T-cell (primary cell): Measurements from ENCODE around the gene FOXF1. TPM values are rescaled to one million over a fixed set of nuclear protein-coding genes. Genes with fewer than 3 reads are reported as not detected.

Source experiments
- ATAC-seq, 4 experiments: fragments of 200-7000 bp in 3 of 4; fragments of 150-1000 bp in 1 of 4; cut with Tn5 transposase; replicated peaks in 1 of 4; 1 replicate in 3 of 4; 2 replicates in 1 of 4; pipeline ENCODE4 v1.10.0; 2021; ENCODE audit warnings: moderate library complexity in 3 of 4, mild to moderate bottlenecking in 2 of 4, moderate number of reproducible peaks in 1 of 4
- CTCF ChIA-PET, 2 donors: fragments of 300-600 bp; sonication (Branson Sonifier 250); formaldehyde crosslinking; loops; one replicate each; lab custom pipeline; 2022; ENCODE audit warnings: antibody characterized with exemption in 2 of 2; lab: Charles Lee
- POLR2A ChIA-PET, 2 donors: fragments of 300-600 bp; sonication (Branson Sonifier 250); formaldehyde crosslinking; loops; one replicate each; lab custom pipeline; 2022; ENCODE audit warnings: antibody characterized with exemption in 2 of 2; lab: Charles Lee
- DNase-seq, 35 experiments: peaks; one replicate each; pipeline versions ENCODE4 v3.0.0 to v3.0.0-alpha.2; 2013 to 2023
- H3K27ac ChIP-seq: one replicate; pipeline ENCODE4 v1.5.1; 2013; ENCODE audit warnings: low read length
- H3K27me3 ChIP-seq, 2 experiments: replicated peaks in 1 of 2; 1 replicate in 1 of 2; 2 replicates in 1 of 2; pipeline versions ENCODE4 v1.6.1 to v1.7.0; 2013; ENCODE audit warnings: low read length in 1 of 2, mixed read lengths in 1 of 2; ENCODE audit not compliant: control insufficient read depth in 2 of 2, insufficient read depth in 2 of 2; ENCODE audit errors: extremely low read depth in 1 of 2
- H3K36me3 ChIP-seq, 2 donors: 1 replicate in 1 of 2; 2 replicates in 1 of 2; pipeline versions ENCODE4 v1.6.1 to v1.7.0; 2013; ENCODE audit warnings: low read length in 1 of 2; ENCODE audit not compliant: control insufficient read depth in 2 of 2, insufficient read depth in 1 of 2; ENCODE audit errors: extremely low read depth in 1 of 2
- H3K4me1 ChIP-seq, 2 experiments: 1 replicate in 1 of 2; 2 replicates in 1 of 2; pipeline versions ENCODE4 v1.6.1 to v1.7.0; 2013; ENCODE audit warnings: low read length in 2 of 2, mixed read lengths in 1 of 2; ENCODE audit not compliant: insufficient read depth in 2 of 2, control insufficient read depth in 1 of 2; ENCODE audit errors: extremely low read depth in 1 of 2
- H3K4me3 ChIP-seq, 2 donors: 1 replicate in 1 of 2; 2 replicates in 1 of 2; pipeline versions ENCODE4 v1.5.1 to v1.7.0; 2013; ENCODE audit warnings: mild to moderate bottlenecking in 2 of 2, low read length in 1 of 2, moderate library complexity in 1 of 2; ENCODE audit not compliant: control insufficient read depth in 1 of 2; ENCODE audit errors: extremely low read depth in 1 of 2
- H3K9me3 ChIP-seq: 2 replicates; pipeline ENCODE4 v1.7.0; 2013
- H3K27ac Mint-ChIP-seq, 2 donors: one replicate each; pipeline ENCODE4 v1.8.0; 2020 to 2021; ENCODE audit warnings: mild to moderate bottlenecking in 2 of 2, mixed read lengths in 2 of 2
- H3K27me3 Mint-ChIP-seq, 2 donors: one replicate each; pipeline ENCODE4 v1.8.0; 2021 to 2022; ENCODE audit warnings: mixed read lengths in 2 of 2
- H3K36me3 Mint-ChIP-seq: one replicate; pipeline ENCODE4 v1.8.0; 2021; ENCODE audit warnings: mixed read lengths
- H3K4me1 Mint-ChIP-seq, 3 donors: one replicate each; pipeline ENCODE4 v1.8.0; 2020 to 2022; ENCODE audit warnings: mixed read lengths in 3 of 3, mild to moderate bottlenecking in 1 of 3
- H3K4me3 Mint-ChIP-seq, 3 donors: one replicate each; pipeline ENCODE4 v1.8.0; 2020 to 2022; ENCODE audit warnings: mild to moderate bottlenecking in 3 of 3, mixed read lengths in 3 of 3, moderate library complexity in 3 of 3
- H3K9me3 Mint-ChIP-seq, 3 donors: one replicate each; pipeline ENCODE4 v1.8.0; 2020 to 2022; ENCODE audit warnings: mixed read lengths in 3 of 3
- WGBS: methylation state at CpG from one replicate; pipeline ENCODE4 v1.1.5; 2013; ENCODE audit warnings: missing lambda C conversion rate; ENCODE audit not compliant: insufficient coverage; 5-methylcytosine and 5-hydroxymethylcytosine counted together
- total RNA-seq, 35 experiments: library from RNA in 6 of 35; stranded (reverse) in 6 of 35; fragments of 120-200 nt in 1 of 35; gene quantifications; one replicate each; pipeline versions ENCODE4 v1.2.1 to v1.2.4 and lab custom pipeline; 2013 to 2026

Gene FOXF1
- total RNA-seq, 5 donors from 2014 or later (not counting 1 experiment from before 2014, with no cell fraction given): 0.15 TPM; not detected in 4

- Histone ChIP-seq H3K4me3 (no peak overlapping the region), H3K4me1 (peaks cover 0 to 11% of the 10 kb centered on the region in 2 experiments), H3K36me3 (no peaks in the 10 kb centered on the region), H3K9me3 (no peaks in the 10 kb centered on the region), H3K27ac (no peak overlapping the region), H3K27me3 (peaks cover 22 to 91% of the 10 kb centered on the region in 2 experiments)
- peaks cover 50 to 84% of the 10 kb centered on the region in 2 donors for H3K27me3 Mint-ChIP-seq
- CTCF ChIA-PET: interaction anchor here in 1 of 2 donors (0.6 kb wide), 1 partner anchor 444 kb away, joined by 6 read pairs; no protein-coding TSS in a partner anchor
- H3K4me3 Mint-ChIP-seq: no peak overlapping the region
- H3K9me3 Mint-ChIP-seq: no peaks in the 10 kb centered on the region
- no peaks in the 10 kb centered on the region for H3K36me3 Mint-ChIP-seq
- no peak for ATAC-seq
- H3K4me1 Mint-ChIP-seq: peaks cover 15 to 22% (median 17%) of the 10 kb centered on the region in 3 donors
- POLR2A ChIA-PET: no interaction called here
- 13% methylated on average over 24 of the region's 29 CpGs for WGBS
- no peak overlapping the region for H3K27ac Mint-ChIP-seq
- DNase-seq: no peak
Observed at GRCh38 chr16:86516623-86517003, 6.3 kb downstream of the FOXF1 start.

- Mint-ChIP-seq H3K9me3 (no peaks in the 10 kb centered on the region), H3K27me3 (peaks cover 48 to 84% of the 10 kb centered on the region in 2 donors), H3K4me1 (peaks cover 14 to 21% (median 15%) of the 10 kb centered on the region in 3 donors), H3K36me3 (no peaks in the 10 kb centered on the region), H3K27ac (peak overlapping the region in 1 of 2 donors; percentile 52), H3K4me3 (no peak overlapping the region)
- Histone ChIP-seq H3K27me3 (peaks cover 22 to 91% of the 10 kb centered on the region in 2 experiments), H3K36me3 (no peaks in the 10 kb centered on the region), H3K4me3 (no peak overlapping the region), H3K27ac (no peak overlapping the region), H3K4me1 (peaks cover 0 to 10% of the 10 kb centered on the region in 2 experiments), H3K9me3 (no peaks in the 10 kb centered on the region)
- CTCF ChIA-PET: interaction anchor here in 1 of 2 donors (0.6 kb wide), 1 partner anchor 444 kb away, joined by 6 read pairs; no protein-coding TSS in a partner anchor
- ATAC-seq (no peak), DNase-seq (no peak)
- POLR2A ChIA-PET: no interaction called here
- WGBS: 0% methylated on average over 2 of the region's 9 CpGs
Observed at GRCh38 chr16:86517033-86517432, 6.7 kb downstream of the FOXF1 start.

DNA sequence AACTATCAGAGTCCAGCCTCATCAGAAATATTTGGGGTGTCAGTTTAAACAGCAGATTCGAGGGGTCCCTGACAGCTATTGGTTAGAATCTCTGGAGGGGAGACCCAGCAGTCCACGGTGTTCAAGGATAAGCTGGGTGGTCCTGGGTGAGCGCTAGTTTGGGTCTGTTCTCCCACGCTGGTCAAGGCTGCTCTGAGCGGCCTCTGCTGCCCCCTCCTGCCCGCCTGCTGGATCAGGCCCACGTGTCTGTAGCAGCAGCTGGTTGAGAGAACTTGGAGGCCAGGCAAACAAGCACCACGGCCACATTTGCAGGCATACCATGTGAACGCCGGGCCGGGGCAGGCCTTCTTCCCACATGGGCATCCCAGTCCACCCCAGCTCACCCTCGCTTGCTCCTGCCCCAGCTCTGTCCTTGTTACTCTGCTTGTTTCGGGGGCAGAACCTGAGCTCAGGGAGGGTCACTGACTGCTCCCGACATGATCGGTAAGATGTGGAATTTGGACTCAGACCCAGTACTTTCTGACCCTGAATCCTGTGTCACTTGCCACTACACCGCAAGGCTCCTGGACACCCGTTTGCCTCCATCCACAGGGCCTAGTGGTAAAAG, 7.4 kb downstream of the FOXF1 start:
- Histone ChIP-seq H3K27ac (no peak overlapping the region), H3K4me3 (no peak overlapping the region), H3K36me3 (no peaks in the 10 kb centered on the region), H3K4me1 (peaks cover 0 to 10% of the 10 kb centered on the region in 2 experiments), H3K9me3 (no peaks in the 10 kb centered on the region), H3K27me3 (peaks cover 22 to 89% of the 10 kb centered on the region in 2 experiments)
- Mint-ChIP-seq H3K4me1 (peaks cover 14 to 20% (median 15%) of the 10 kb centered on the region in 3 donors), H3K9me3 (no peaks in the 10 kb centered on the region), H3K36me3 (no peaks in the 10 kb centered on the region), H3K27ac (no peak overlapping the region), H3K4me3 (no peak overlapping the region), H3K27me3 (peaks cover 47 to 84% of the 10 kb centered on the region in 2 donors)
- DNase-seq (peak in 1 of 35 experiments; percentile 25), ATAC-seq (no peak)
- 25% methylated on average over 17 of the region's 17 CpGs for WGBS
- CTCF ChIA-PET: no interaction called here
- POLR2A ChIA-PET: no interaction called here

DNA sequence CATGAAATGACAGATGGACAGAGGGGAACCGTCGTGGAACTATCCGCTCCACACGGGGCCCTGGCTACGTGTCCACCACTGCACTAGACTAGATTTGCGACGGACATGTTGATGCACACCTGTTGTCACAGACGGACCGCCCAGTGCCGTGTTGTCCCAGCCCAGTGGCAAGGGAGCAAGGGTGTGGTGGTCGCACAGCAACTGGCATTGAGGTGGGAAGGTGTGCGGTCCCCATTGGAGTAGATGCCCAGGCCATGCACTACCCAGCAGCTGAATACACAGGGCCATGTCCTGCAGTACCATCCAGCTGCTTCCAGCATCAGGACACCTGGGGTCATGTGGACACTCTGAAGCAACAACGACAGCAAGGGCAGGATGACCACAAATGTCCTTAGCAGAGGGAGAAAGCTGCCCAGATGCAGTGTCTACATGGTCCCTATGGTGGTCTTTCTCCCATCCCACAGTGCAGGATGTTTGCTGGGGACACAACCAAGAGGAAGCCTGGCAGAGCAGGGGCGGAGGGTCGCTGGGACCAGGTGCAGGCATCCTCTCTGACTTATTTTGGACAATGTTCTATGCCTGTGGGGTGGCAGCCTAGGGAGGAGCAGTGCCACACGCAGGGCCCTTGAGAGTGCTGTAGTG, 8.8 kb downstream of the FOXF1 start:
- WGBS: 81% methylated on average over 16 of the region's 16 CpGs
- peaks cover 20 to 85% of the 10 kb centered on the region in 2 experiments for H3K27me3 ChIP-seq

GRCh38 chr16:86519649-86520316, 9.5 kb downstream of the FOXF1 start:
- CTCF ChIA-PET: interaction anchor here (0.6 to 1.0 kb wide), 3 partner anchors 9 to 703 kb away, joined by 3 to 5 read pairs (median 3); partner anchors contain the start of gene FOXF1 (in 1 of the 2)
- POLR2A ChIA-PET: interaction anchor here in 1 of 2 donors (0.6 to 0.7 kb wide), 2 partner anchors 511 to 709 kb away, joined by 4 to 6 read pairs; no protein-coding TSS in a partner anchor

More for the DNA sequence above, 8.8 kb downstream of the FOXF1 start:
- no peak overlapping the region for H3K4me3 ChIP-seq
- Mint-ChIP-seq H3K27ac (peak overlapping the region in 1 of 2 donors; percentile 65), H3K36me3 (no peaks in the 10 kb centered on the region), H3K27me3 (peaks cover 37 to 74% of the 10 kb centered on the region in 2 donors), H3K4me3 (peak overlapping the region in 2 of 3 donors; percentile 41 to 52), H3K4me1 (peaks cover 9 to 15% (median 11%) of the 10 kb centered on the region in 3 donors), H3K9me3 (no peaks in the 10 kb centered on the region)
- ChIA-PET POLR2A (interaction anchor here in 1 of 2 donors (0.6 kb wide), 1 partner anchor 511 kb away, joined by 6 read pairs; no protein-coding TSS in a partner anchor), CTCF (interaction anchor here in 1 of 2 donors (1.0 kb wide), 1 partner anchor 9 kb away, joined by 3 read pairs; the partner anchor contains the start of gene FOXF1)
- peaks cover 0 to 10% of the 10 kb centered on the region in 2 experiments for H3K4me1 ChIP-seq
- ATAC-seq (no peak), DNase-seq (no peak)
- no peak overlapping the region for H3K27ac ChIP-seq
- no peaks in the 10 kb centered on the region for H3K36me3 ChIP-seq
- H3K9me3 ChIP-seq: no peaks in the 10 kb centered on the region

More at GRCh38 chr16:86519649-86520316, 9.5 kb downstream of the FOXF1 start:
- peaks cover 9 to 15% (median 11%) of the 10 kb centered on the region in 3 donors for H3K4me1 Mint-ChIP-seq
- H3K4me3 Mint-ChIP-seq: peak overlapping the region in 2 of 3 donors; percentile 49 to 52
- no peaks in the 10 kb centered on the region for H3K36me3 ChIP-seq
- peaks cover 31 to 68% of the 10 kb centered on the region in 2 donors for H3K27me3 Mint-ChIP-seq
- no peaks in the 10 kb centered on the region for H3K9me3 ChIP-seq
- peaks cover 0 to 10% of the 10 kb centered on the region in 2 experiments for H3K4me1 ChIP-seq
- H3K27ac ChIP-seq: no peak overlapping the region
- ATAC-seq (peak; percentile 51 to 65 (median 62)), DNase-seq (peak in 32 of 35 experiments; percentile 2 to 76 (median 37))
- no peaks in the 10 kb centered on the region for H3K36me3 Mint-ChIP-seq
- H3K4me3 ChIP-seq: peak overlapping the region in 1 of 2 donors; percentile 16
- H3K9me3 Mint-ChIP-seq: no peaks in the 10 kb centered on the region
- H3K27ac Mint-ChIP-seq: no peak overlapping the region
- H3K27me3 ChIP-seq: peaks cover 20 to 85% of the 10 kb centered on the region in 2 experiments
- WGBS: 15% methylated on average over 30 of the region's 31 CpGs
